ENCODE measurements around the gene TALDO1. TPM values are rescaled to one million over a fixed set of nuclear protein-coding genes. Genes with fewer than 3 reads are reported as not detected.

TALDO1 gene
- total and polyA plus RNA-seq, 2 of the 8 experiments (the other 6 are each of a cell fraction or from before 2014, with no cell fraction given): 265 to 308 TPM

- no peak for TF ChIP-seq ATF2 (IDR thresholded peaks at IDR 0.05; ENCODE audit: low read length)
- TF ChIP-seq KDM4A (IDR thresholded peaks at IDR 0.05; ENCODE audit: low read depth, low read length, severe bottlenecking): no peak
Measured at GRCh38 chr11:727859-728748, 19.2 kb upstream of the TALDO1 start (continued).

All from H1 (cell line).